Coronary artery (tissue), 2 donors: ENCODE results near the gene TAL1.
"Not testable (repeated sequence)": the region's sequence is repeated elsewhere in the genome, so short reads cannot be mapped to it uniquely, and the experiment has no call there.

ENCODE experiments used
- DNase-seq: peaks from one replicate; pipeline ENCODE4 v3.0.0-alpha.2; 2017; ENCODE audit warnings: low spot score
- H3K27ac ChIP-seq, 2 donors: fragments of 200-600 bp; sonication (generic); one replicate each; pipeline ENCODE4 v1.5.1; 2016 to 2019
- H3K4me3 ChIP-seq: fragments of 200-600 bp; sonication (generic); 2 replicates; pipeline ENCODE4 v1.5.1; 2016; ENCODE audit warnings: mild to moderate bottlenecking, moderate library complexity
- TF ChIP-seq, protein P1 (sequence below): fragments of 200-600 bp; sonication (generic); IDR thresholded peaks from one replicate; pipeline ENCODE4 v1.5.1; 2019; ENCODE audit warnings: antibody characterized with exemption

The TAL1 gene

DNA sequence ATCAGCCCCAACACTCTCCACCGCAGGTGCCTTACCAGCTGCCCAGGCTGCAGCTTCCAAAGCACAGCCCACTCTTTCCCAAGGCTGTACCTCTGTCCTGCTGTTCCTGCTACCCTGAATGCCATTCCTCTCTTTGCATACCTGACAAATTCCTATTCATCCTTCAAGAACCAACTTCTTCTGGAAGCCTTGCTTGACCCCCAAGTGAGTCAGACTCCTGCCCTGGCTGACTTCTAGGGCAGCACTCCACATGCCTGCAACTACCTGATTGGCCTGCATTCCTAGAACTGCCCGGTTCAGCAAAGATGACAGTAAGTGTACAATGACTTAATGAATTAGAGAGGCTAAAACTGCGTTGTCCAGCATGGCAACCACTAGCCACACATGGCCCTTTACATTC, 21.4 kb downstream of the TAL1 start:
- Histone ChIP-seq H3K27ac (no peak overlapping the region), H3K4me3 (no peak overlapping the region)
- TF ChIP-seq, protein P1, sequence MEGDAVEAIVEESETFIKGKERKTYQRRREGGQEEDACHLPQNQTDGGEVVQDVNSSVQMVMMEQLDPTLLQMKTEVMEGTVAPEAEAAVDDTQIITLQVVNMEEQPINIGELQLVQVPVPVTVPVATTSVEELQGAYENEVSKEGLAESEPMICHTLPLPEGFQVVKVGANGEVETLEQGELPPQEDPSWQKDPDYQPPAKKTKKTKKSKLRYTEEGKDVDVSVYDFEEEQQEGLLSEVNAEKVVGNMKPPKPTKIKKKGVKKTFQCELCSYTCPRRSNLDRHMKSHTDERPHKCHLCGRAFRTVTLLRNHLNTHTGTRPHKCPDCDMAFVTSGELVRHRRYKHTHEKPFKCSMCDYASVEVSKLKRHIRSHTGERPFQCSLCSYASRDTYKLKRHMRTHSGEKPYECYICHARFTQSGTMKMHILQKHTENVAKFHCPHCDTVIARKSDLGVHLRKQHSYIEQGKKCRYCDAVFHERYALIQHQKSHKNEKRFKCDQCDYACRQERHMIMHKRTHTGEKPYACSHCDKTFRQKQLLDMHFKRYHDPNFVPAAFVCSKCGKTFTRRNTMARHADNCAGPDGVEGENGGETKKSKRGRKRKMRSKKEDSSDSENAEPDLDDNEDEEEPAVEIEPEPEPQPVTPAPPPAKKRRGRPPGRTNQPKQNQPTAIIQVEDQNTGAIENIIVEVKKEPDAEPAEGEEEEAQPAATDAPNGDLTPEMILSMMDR: no peak
- DNase-seq: no peak

DNA sequence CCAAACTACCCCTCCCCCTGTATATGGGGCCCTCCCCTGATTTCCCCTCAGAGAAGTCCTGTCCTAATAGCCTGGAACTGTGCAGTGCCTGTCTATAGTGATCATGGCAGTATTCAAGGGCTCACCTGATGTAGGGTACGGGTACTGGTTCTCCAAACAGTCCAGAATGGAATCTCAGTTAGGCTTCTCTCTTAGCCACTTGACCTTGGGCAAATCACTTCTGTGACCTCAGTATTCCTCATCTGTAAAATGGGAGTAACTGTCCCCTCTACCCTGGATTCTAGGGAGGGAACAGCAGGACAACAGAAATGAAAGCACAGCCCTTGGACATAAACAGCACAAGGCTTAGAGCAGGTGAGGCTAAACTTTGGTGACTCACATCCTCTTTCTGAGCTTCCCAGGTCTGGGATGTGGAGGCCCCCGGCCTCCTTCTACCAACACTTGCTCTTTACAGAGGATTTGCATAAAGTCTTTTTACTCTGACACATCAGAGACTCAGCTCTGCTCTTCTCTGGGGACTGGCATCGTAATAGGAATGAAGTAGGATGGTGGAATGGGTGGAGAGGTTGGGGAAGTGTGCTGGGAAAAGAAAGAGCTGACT, 22.2 kb downstream of the TAL1 start:
- no peak for DNase-seq
- TF ChIP-seq, protein P1: no peak

DNA sequence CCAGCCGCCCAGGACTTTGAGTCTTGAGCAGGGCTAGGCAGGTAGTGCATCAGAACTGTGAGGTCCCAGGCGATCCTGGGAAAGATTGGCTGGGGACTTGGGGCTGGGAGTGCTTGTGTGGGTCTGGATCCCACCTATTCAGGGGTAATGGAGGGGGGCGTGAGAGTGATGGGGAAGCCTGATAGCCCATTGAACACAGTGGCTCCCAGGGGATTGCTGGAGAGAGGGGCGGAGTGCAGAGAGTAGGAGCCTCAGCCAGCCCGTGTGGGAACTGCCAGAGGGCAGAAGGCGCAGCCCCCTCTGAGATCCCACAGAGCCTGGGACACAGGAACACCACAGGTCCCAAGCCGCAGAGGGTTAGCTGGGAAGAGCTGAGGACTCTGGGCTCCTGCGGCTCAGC, 22.9 kb downstream of the TAL1 start:
- no peak for DNase-seq

More for the DNA sequence above, 22.2 kb downstream of the TAL1 start:
- H3K4me3 ChIP-seq: no peak overlapping the region
- no peak overlapping the region for H3K27ac ChIP-seq

DNA sequence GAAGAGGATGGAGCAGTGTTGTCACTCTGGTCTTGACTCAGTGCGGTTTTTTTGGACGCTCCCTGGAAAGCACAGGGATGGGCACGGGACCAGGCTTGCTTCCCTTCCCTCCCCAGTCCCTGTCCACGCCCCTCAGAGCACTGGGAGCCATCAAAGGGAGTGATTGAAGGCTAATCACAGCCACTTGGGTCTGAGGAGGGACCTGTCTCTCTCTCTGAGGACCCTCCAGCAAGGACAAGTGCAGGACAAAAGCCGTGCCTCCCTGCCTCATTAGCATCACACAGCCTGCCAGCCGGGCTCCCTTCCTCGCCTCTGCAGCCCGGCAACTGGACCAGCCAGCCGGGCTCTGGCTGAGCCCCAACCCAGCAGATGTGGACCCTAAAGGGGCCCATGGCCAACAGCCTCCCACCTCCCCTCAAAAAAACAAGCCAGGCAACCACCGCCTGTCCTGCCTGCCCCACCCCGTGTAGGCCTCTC, 23.6 kb downstream of the TAL1 start:
- Histone ChIP-seq H3K27ac (no peak overlapping the region), H3K4me3 (no peak overlapping the region)
- TF ChIP-seq, protein P1: no peak
- DNase-seq: no peak

More for the DNA sequence above, 22.9 kb downstream of the TAL1 start:
- no peak overlapping the region for H3K27ac ChIP-seq
- TF ChIP-seq, protein P1: no peak
- H3K4me3 ChIP-seq: no peak overlapping the region

DNA sequence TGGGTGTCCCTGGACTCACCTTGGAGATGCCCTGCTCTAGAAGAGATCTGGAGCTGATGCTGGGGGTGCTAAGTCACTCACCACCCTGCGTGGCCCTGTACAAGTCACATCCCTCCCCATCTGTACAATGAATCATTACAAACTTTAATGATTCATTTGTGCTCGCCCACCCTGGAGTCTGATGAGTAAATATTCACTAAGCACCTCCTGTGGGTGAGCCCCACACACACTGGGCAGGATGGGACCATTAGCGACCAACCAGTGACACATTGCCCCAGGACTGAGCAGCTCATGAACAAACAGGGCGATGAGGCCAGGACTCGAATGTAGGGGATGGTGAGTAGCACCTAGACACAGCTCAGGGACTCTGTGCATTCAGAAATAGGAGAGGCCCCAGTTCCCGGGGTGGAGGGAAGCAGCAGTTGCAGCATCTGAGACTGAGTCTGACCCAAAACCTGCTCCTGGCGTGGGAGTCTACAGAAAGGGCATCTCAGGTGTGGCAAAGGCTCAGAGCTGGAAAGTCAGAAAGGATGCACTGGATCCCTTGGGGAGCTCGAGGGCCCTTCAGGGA, 24.1 kb downstream of the TAL1 start:
- Histone ChIP-seq H3K4me3 (no peak overlapping the region), H3K27ac (no peak overlapping the region)
- TF ChIP-seq, protein P1: no peak
- DNase-seq: no peak

DNA sequence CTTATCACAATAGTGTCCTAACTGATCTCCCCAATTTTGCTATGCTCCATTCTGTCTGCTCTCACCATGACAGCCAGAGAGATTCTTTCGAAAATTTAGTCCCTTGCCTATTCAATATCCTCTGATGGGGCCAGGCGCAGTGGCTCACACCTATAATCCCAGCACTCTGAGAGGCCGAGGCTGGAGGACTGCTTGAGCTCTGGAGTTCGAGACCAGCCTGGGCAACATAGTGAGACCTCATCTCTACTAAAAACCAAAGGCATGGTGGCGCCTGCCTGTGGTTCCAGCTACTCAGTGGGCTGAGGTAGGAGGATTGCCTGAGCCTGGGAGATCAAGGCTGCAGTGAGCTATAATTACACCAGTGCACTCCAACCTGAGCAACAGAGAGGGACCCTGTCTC, 26.1 kb downstream of the TAL1 start:
- TF ChIP-seq, protein P1: no peak
- no peak overlapping the region for H3K4me3 ChIP-seq
- H3K27ac ChIP-seq: no peak overlapping the region
- no peak for DNase-seq

DNA sequence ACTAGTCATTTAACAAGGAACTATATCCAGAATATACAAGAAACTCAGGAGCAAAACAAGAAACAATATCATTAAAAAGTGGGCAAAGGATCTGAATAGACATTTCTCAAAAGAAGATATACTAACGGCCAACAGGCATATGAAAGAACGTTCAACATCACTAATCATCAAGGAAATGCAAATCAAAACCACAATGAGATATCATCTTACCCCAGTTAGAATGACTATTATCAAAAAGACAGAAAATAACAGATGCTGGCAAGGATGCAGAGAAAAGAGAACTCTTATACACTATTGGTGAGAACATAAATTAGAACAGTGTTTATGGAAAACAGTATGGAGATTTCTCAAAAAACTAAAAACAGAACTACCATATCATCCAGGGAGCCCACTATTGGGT, 28.5 kb downstream of the TAL1 start:
- H3K27ac ChIP-seq, DNase-seq, H3K4me3 ChIP-seq: not testable (repeated sequence)
